WTC11 (cell line): Measurements from ENCODE around the gene NUDT15. TPM values are rescaled to one million over a fixed set of nuclear protein-coding genes. Genes with fewer than 3 reads are reported as not detected.

Source experiments
- ATAC-seq: fragments of 200-7000 bp; cut with Tn5 transposase; 2 replicates; pipeline ENCODE4 v1.10.0; 2021; ENCODE audit warnings: mild to moderate bottlenecking, moderate library complexity
- CTCF ChIA-PET: fragments of 300-600 bp; sonication (Branson Sonifier 250); formaldehyde crosslinking; loops from one replicate; lab custom pipeline; 2021; ENCODE audit warnings: antibody characterized with exemption; lab: Charles Lee
- POLR2A ChIA-PET: fragments of 350-600 bp; sonication (Branson Sonifier 250); formaldehyde crosslinking; loops from one replicate; lab custom pipeline; 2021; ENCODE audit warnings: antibody characterized with exemption; lab: Charles Lee
- DNase-seq: peaks from one replicate; pipeline ENCODE4 v3.0.0; 2021; ENCODE audit warnings: low spot score
- H3K27ac Mint-ChIP-seq: 2 replicates; pipeline ENCODE4 v1.8.0; 2021; ENCODE audit warnings: mixed read lengths
- H3K27me3 Mint-ChIP-seq: 2 replicates; pipeline ENCODE4 v1.8.0; 2021; ENCODE audit warnings: low read depth, mild to moderate bottlenecking, moderate library complexity, mixed read lengths
- H3K36me3 Mint-ChIP-seq: 2 replicates; pipeline ENCODE4 v1.8.0; 2021; ENCODE audit warnings: mixed read lengths
- H3K4me1 Mint-ChIP-seq: 2 replicates; pipeline ENCODE4 v1.8.0; 2022; ENCODE audit warnings: mixed read lengths
- H3K4me3 Mint-ChIP-seq: 2 replicates; pipeline ENCODE4 v1.8.0; 2021; ENCODE audit warnings: mild to moderate bottlenecking, moderate library complexity, mixed read lengths
- H3K9me3 Mint-ChIP-seq: 2 replicates; pipeline ENCODE4 v1.8.0; 2021; ENCODE audit warnings: mixed read lengths
- AR ChIP-seq: fragments of 250-450 bp; sonication (Bioruptor Pico); IDR thresholded peaks from 2 replicates; pipeline ENCODE4 v1.9.0; 2021; ENCODE audit warnings: mild to moderate bottlenecking
- CREB1 ChIP-seq: sonication (generic); formaldehyde crosslinking; IDR thresholded peaks from 2 replicates; pipeline ENCODE4 v1.8.0; 2023; ENCODE audit warnings: mild to moderate bottlenecking, missing genetic modification reagents
- ELF4 ChIP-seq: sonication (generic); formaldehyde crosslinking; IDR thresholded peaks from 2 replicates; pipeline ENCODE4 v1.8.1; 2022; ENCODE audit warnings: low read depth, mild to moderate bottlenecking, moderate library complexity, missing genetic modification reagents
- FOXP4 ChIP-seq: sonication (generic); formaldehyde crosslinking; IDR thresholded peaks from 2 replicates; pipeline ENCODE4 v1.8.0; 2022; ENCODE audit warnings: mild to moderate bottlenecking, missing genetic modification reagents
- HMGXB4 ChIP-seq: sonication (generic); formaldehyde crosslinking; IDR thresholded peaks from 2 replicates; pipeline ENCODE4 v1.8.1; 2023; ENCODE audit warnings: mild to moderate bottlenecking, moderate library complexity, missing genetic modification reagents
- IRF2 ChIP-seq: sonication (generic); formaldehyde crosslinking; IDR thresholded peaks from 2 replicates; pipeline ENCODE4 v1.8.0; 2022; ENCODE audit warnings: low read depth, missing genetic modification reagents, borderline replicate concordance
- NFATC4 ChIP-seq: fragments of 250-450 bp; sonication (Bioruptor Pico); IDR thresholded peaks from 2 replicates; pipeline ENCODE4 v1.9.0; 2021; ENCODE audit warnings: mild to moderate bottlenecking
- NR2C2 ChIP-seq: sonication (generic); formaldehyde crosslinking; IDR thresholded peaks from 2 replicates; pipeline ENCODE4 v1.8.0; 2022; ENCODE audit warnings: mild to moderate bottlenecking, missing genetic modification reagents
- NR3C1 ChIP-seq: sonication (generic); formaldehyde crosslinking; conservative IDR thresholded peaks from 2 replicates; pipeline ENCODE4 v1.8.1; 2023; ENCODE audit warnings: low read depth, mild to moderate bottlenecking, missing genetic modification reagents
- PREB ChIP-seq: sonication (generic); formaldehyde crosslinking; IDR thresholded peaks from 2 replicates; pipeline ENCODE4 v1.8.1; 2022; ENCODE audit warnings: mild to moderate bottlenecking, missing genetic modification reagents, moderate library complexity, borderline replicate concordance
- SMAD4 ChIP-seq: sonication (generic); formaldehyde crosslinking; IDR thresholded peaks from 2 replicates; pipeline ENCODE4 v1.8.0; 2022; ENCODE audit warnings: mild to moderate bottlenecking, missing genetic modification reagents
- TP53 ChIP-seq: sonication (generic); formaldehyde crosslinking; IDR thresholded peaks from 2 replicates; pipeline ENCODE4 v1.8.1; 2023; ENCODE audit warnings: mild to moderate bottlenecking, missing genetic modification reagents
- ZNF219 ChIP-seq: sonication (generic); formaldehyde crosslinking; IDR thresholded peaks from 2 replicates; pipeline ENCODE4 v1.8.0; 2023; ENCODE audit warnings: missing genetic modification reagents, mild to moderate bottlenecking, borderline replicate concordance
- ZNF425 ChIP-seq: fragments of 250-450 bp; sonication (Bioruptor Pico); conservative IDR thresholded peaks from 2 replicates; pipeline ENCODE4 v1.9.0; 2021; ENCODE audit warnings: mild to moderate bottlenecking
- total RNA-seq: library from RNA; stranded (reverse); gene quantifications from 3 replicates; pipeline ENCODE4 v1.2.3, GENCODE V29; 2021
- TF ChIP-seq, protein P1 (sequence below): fragments of 200-600 bp; IDR thresholded peaks from 2 replicates; pipeline ENCODE4 v1.8.0; 2022; ENCODE audit warnings: antibody characterized with exemption
- TF ChIP-seq, protein P2 (sequence below): sonication (generic); formaldehyde crosslinking; IDR thresholded peaks from 2 replicates; pipeline ENCODE4 v1.8.0; 2023; ENCODE audit warnings: mild to moderate bottlenecking, missing genetic modification reagents
- TF ChIP-seq, protein P3 (sequence below): sonication (generic); formaldehyde crosslinking; IDR thresholded peaks from 2 replicates; pipeline ENCODE4 v1.8.0; 2023; ENCODE audit warnings: missing genetic modification reagents

Gene NUDT15
- total RNA-seq, 1 experiment from 2014 or later, result 48.8 TPM

- Mint-ChIP-seq H3K36me3 (0 out of 2 replicates have a peak, but pooled peaks cover 3% of the 10 kb centered on the region), H3K27ac (peak within 1 kb of the TSS; percentile 90), H3K9me3 (peaks cover 9% of the 10 kb centered on the region), H3K27me3 (peaks cover 5% of the 10 kb centered on the region; the same call in 1 of the 2 replicates), H3K4me3 (peak within 1 kb of the TSS; percentile 95), H3K4me1 (peaks cover 25% of the 10 kb centered on the region; the same call in 1 of the 2 replicates)
- peak; percentile 94 for ATAC-seq
- POLR2A ChIA-PET, result interaction anchor here (0.6 to 2.0 kb wide), 5 partner anchors 16 to 506 kb away, joined by 3 to 7 read pairs (median 3); partner anchors contain the start of gene NUDT15
- peak; percentile 97 for DNase-seq
- CTCF ChIA-PET, result interaction anchor here (0.5 to 1.6 kb wide), 15 partner anchors 10 to 636 kb away, joined by 3 to 12 read pairs (median 4); partner anchors contain the start of gene NUDT15
- TF ChIP-seq ZNF425 (CRISPR knock-in tag) (no peak), AR (CRISPR knock-in tag) (no peak), FOXP4 (CRISPR knock-in tag) (peak; percentile 75), PREB (CRISPR knock-in tag) (0 out of 2 replicates have a peak, but pooled peaks have one; percentile 37), CREB1 (CRISPR knock-in tag) (no peak), ZNF219 (CRISPR knock-in tag) (no peak), IRF2 (CRISPR knock-in tag) (no peak), NR3C1 (CRISPR knock-in tag) (no peak), NFATC4 (CRISPR knock-in tag) (no peak), SMAD4 (CRISPR knock-in tag) (no peak), NR2C2 (no peak), HMGXB4 (CRISPR knock-in tag) (peak; percentile 90), TP53 (CRISPR knock-in tag) (no peak; the same call in 1 of the 2 replicates), ELF4 (no peak)
- TF ChIP-seq, protein P1, sequence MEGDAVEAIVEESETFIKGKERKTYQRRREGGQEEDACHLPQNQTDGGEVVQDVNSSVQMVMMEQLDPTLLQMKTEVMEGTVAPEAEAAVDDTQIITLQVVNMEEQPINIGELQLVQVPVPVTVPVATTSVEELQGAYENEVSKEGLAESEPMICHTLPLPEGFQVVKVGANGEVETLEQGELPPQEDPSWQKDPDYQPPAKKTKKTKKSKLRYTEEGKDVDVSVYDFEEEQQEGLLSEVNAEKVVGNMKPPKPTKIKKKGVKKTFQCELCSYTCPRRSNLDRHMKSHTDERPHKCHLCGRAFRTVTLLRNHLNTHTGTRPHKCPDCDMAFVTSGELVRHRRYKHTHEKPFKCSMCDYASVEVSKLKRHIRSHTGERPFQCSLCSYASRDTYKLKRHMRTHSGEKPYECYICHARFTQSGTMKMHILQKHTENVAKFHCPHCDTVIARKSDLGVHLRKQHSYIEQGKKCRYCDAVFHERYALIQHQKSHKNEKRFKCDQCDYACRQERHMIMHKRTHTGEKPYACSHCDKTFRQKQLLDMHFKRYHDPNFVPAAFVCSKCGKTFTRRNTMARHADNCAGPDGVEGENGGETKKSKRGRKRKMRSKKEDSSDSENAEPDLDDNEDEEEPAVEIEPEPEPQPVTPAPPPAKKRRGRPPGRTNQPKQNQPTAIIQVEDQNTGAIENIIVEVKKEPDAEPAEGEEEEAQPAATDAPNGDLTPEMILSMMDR, result peak; percentile 98
- TF ChIP-seq, protein P2, sequence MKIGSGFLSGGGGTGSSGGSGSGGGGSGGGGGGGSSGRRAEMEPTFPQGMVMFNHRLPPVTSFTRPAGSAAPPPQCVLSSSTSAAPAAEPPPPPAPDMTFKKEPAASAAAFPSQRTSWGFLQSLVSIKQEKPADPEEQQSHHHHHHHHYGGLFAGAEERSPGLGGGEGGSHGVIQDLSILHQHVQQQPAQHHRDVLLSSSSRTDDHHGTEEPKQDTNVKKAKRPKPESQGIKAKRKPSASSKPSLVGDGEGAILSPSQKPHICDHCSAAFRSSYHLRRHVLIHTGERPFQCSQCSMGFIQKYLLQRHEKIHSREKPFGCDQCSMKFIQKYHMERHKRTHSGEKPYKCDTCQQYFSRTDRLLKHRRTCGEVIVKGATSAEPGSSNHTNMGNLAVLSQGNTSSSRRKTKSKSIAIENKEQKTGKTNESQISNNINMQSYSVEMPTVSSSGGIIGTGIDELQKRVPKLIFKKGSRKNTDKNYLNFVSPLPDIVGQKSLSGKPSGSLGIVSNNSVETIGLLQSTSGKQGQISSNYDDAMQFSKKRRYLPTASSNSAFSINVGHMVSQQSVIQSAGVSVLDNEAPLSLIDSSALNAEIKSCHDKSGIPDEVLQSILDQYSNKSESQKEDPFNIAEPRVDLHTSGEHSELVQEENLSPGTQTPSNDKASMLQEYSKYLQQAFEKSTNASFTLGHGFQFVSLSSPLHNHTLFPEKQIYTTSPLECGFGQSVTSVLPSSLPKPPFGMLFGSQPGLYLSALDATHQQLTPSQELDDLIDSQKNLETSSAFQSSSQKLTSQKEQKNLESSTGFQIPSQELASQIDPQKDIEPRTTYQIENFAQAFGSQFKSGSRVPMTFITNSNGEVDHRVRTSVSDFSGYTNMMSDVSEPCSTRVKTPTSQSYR (CRISPR knock-in tag), result no peak
- TF ChIP-seq, protein P3, sequence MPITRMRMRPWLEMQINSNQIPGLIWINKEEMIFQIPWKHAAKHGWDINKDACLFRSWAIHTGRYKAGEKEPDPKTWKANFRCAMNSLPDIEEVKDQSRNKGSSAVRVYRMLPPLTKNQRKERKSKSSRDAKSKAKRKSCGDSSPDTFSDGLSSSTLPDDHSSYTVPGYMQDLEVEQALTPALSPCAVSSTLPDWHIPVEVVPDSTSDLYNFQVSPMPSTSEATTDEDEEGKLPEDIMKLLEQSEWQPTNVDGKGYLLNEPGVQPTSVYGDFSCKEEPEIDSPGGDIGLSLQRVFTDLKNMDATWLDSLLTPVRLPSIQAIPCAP (CRISPR knock-in tag), result no peak
Observed at GRCh38 chr13:48094781-48095502, 57.4 kb downstream of the NUDT15 start, which contains the start of gene MED4. Gene MED4, minus strand, starts transcription at chr13:48095104. Its CDS starts 26 bp downstream, at chr13:48095078.
